RWPE2 (cell line): ENCODE results near the gene CD8B.

ENCODE experiments used
- ATAC-seq: fragments of 200-7000 bp; cut with Tn5 transposase; 3 replicates; pipeline ENCODE4 v1.9.1; 2021; ENCODE audit warnings: low read depth
- DNase-seq: peaks from one replicate; pipeline ENCODE4 v3.0.0-alpha.2; 2020; ENCODE audit warnings: low spot score
- H3K27ac ChIP-seq: fragments of 450-650 bp; 2 replicates; pipeline ENCODE4 v1.5.1; 2017; ENCODE audit warnings: mild to moderate bottlenecking; ENCODE audit not compliant: poor library complexity, severe bottlenecking
- H3K27me3 ChIP-seq: fragments of 250-450 bp; sonication (Bioruptor Pico); 2 replicates; pipeline ENCODE4 v1.5.1; 2021; ENCODE audit warnings: mild to moderate bottlenecking, moderate library complexity; ENCODE audit not compliant: insufficient read depth, poor library complexity, severe bottlenecking
- H3K36me3 ChIP-seq: fragments of 250-450 bp; sonication (Bioruptor Pico); 2 replicates; pipeline ENCODE4 v1.5.1; 2020; ENCODE audit warnings: low read depth, mild to moderate bottlenecking, moderate library complexity
- H3K4me1 ChIP-seq: fragments of 250-450 bp; sonication (Bioruptor Pico); 2 replicates; pipeline ENCODE4 v1.5.1; 2021; ENCODE audit warnings: mild to moderate bottlenecking, moderate library complexity; ENCODE audit not compliant: insufficient read depth, poor library complexity, severe bottlenecking
- H3K4me3 ChIP-seq: fragments of 250-450 bp; sonication (Bioruptor Pico); 2 replicates; pipeline ENCODE4 v1.5.1; 2021; ENCODE audit warnings: mild to moderate bottlenecking, moderate library complexity; ENCODE audit not compliant: severe bottlenecking
- H3K9me3 ChIP-seq: fragments of 250-450 bp; sonication (Bioruptor Pico); 2 replicates; pipeline ENCODE4 v1.5.1; 2021; ENCODE audit warnings: mild to moderate bottlenecking, moderate library complexity; ENCODE audit not compliant: severe bottlenecking
- CTCF ChIP-seq: fragments of 450-650 bp; IDR thresholded peaks from one replicate; pipeline ENCODE4 v1.5.1; 2017; ENCODE audit warnings: mild to moderate bottlenecking, moderate library complexity; ENCODE audit not compliant: poor library complexity, severe bottlenecking

The CD8B gene

GRCh38 chr2:86821306-86821705 lies 40.4 kb downstream of the CD8B start:
- ATAC-seq (no peak), DNase-seq (no peak)
- no peak for TF ChIP-seq CTCF
- no peaks in the 10 kb centered on the region for H3K36me3 ChIP-seq
- H3K4me3 ChIP-seq: no peak overlapping the region
- H3K27me3 ChIP-seq: no peaks in the 10 kb centered on the region
- no peaks in the 10 kb centered on the region for H3K9me3 ChIP-seq
- no peaks in the 10 kb centered on the region for H3K4me1 ChIP-seq
- H3K27ac ChIP-seq: no peak overlapping the region

- Histone ChIP-seq H3K27ac (no peak overlapping the region), H3K36me3 (no peaks in the 10 kb centered on the region), H3K4me3 (no peak overlapping the region), H3K9me3 (no peaks in the 10 kb centered on the region), H3K4me1 (no peaks in the 10 kb centered on the region), H3K27me3 (no peaks in the 10 kb centered on the region)
- no peak for TF ChIP-seq CTCF
- no peak for ATAC-seq
- no peak for DNase-seq
Observed at GRCh38 chr2:86818957-86819356, 42.7 kb downstream of the CD8B start.

GRCh38 chr2:86818114-86818801 lies 43.4 kb downstream of the CD8B start:
- H3K27me3 ChIP-seq: no peaks in the 10 kb centered on the region
- no peak for ATAC-seq
- DNase-seq: no peak
- H3K9me3 ChIP-seq: no peaks in the 10 kb centered on the region
- TF ChIP-seq CTCF: no peak
- H3K4me3 ChIP-seq: no peak overlapping the region
- no peaks in the 10 kb centered on the region for H3K36me3 ChIP-seq
- H3K27ac ChIP-seq: no peak overlapping the region
- H3K4me1 ChIP-seq: no peaks in the 10 kb centered on the region

GRCh38 chr2:86815611-86816010 lies 46.1 kb downstream of the CD8B start:
- Histone ChIP-seq H3K4me3 (no peak overlapping the region), H3K27ac (no peak overlapping the region), H3K36me3 (no peaks in the 10 kb centered on the region), H3K27me3 (no peaks in the 10 kb centered on the region), H3K4me1 (no peaks in the 10 kb centered on the region), H3K9me3 (no peaks in the 10 kb centered on the region)
- DNase-seq: no peak
- TF ChIP-seq CTCF: no peak
- no peak for ATAC-seq

GRCh38 chr2:86809481-86810121 lies 52.1 kb downstream of the CD8B start:
- Histone ChIP-seq H3K4me1 (no peaks in the 10 kb centered on the region), H3K9me3 (no peaks in the 10 kb centered on the region), H3K27me3 (no peaks in the 10 kb centered on the region), H3K27ac (no peak overlapping the region), H3K36me3 (no peaks in the 10 kb centered on the region), H3K4me3 (no peak overlapping the region)
- ATAC-seq: no peak
- no peak for TF ChIP-seq CTCF
- DNase-seq: no peak
